Gastrocnemius medialis (tissue), 4 donors: ENCODE results near the gene CAMSAP1.

Experiments used
- CTCF ChIP-seq, 5 experiments: fragments of 450-650 bp in 3 of 5; fragments of 200-600 bp in 2 of 5; sonication (generic) in 2 of 5; IDR thresholded peaks in 4 of 5; conservative IDR thresholded peaks in 1 of 5; 1 replicate in 4 of 5; 2 replicates in 1 of 5; pipeline ENCODE4 v1.5.1; 2016 to 2019; ENCODE audit warnings: antibody characterized with exemption in 5 of 5, mild to moderate bottlenecking in 3 of 5, moderate library complexity in 3 of 5
- POLR2A ChIP-seq, 2 donors: fragments of 450-650 bp; IDR thresholded peaks; one replicate each; pipeline ENCODE4 v1.6.1; 2017; ENCODE audit warnings: antibody characterized with exemption in 2 of 2, mild to moderate bottlenecking in 2 of 2, moderate library complexity in 2 of 2

- TF ChIP-seq CTCF (IDR thresholded peaks at IDR 0.05 in 4 of 5, conservative IDR thresholded peaks at IDR 0.05 in 1 of 5) = no peak
- TF ChIP-seq POLR2A (IDR thresholded peaks at IDR 0.05) = no peak
Observed at GRCh38 chr9:135928731-135929655, 21.6 kb upstream of the CAMSAP1 start.
